Activated B cell treated with CpG ODN at 0.5 μM for 24 hours (primary cell): ENCODE results near the gene SELENOP. TPM values are rescaled to one million over a fixed set of nuclear protein-coding genes. Genes with fewer than 3 reads are reported as not detected.
"Not testable (repeated sequence)": the region's sequence is repeated elsewhere in the genome, so short reads cannot be mapped to it uniquely, and the experiment has no call there.

Experiments used
- ATAC-seq: fragments of 200-7000 bp; cut with Tn5 transposase; one replicate; pipeline ENCODE4 v1.10.0; 2021; ENCODE audit warnings: low read depth, mild to moderate bottlenecking, moderate library complexity
- CTCF ChIA-PET: fragments of 350-600 bp; sonication (Branson Sonifier 250); formaldehyde crosslinking; loops from one replicate; lab custom pipeline; 2021; ENCODE audit warnings: antibody characterized with exemption; lab: Charles Lee
- POLR2A ChIA-PET: fragments of 350-600 bp; sonication (Branson Sonifier 250); formaldehyde crosslinking; loops from one replicate; lab custom pipeline; 2021; ENCODE audit warnings: antibody characterized with exemption; lab: Charles Lee
- DNase-seq: peaks from one replicate; pipeline ENCODE4 v3.0.0; 2022
- H3K27ac Mint-ChIP-seq: one replicate; pipeline ENCODE4 v1.8.0; 2020; ENCODE audit warnings: mixed read lengths
- H3K27me3 Mint-ChIP-seq: one replicate; pipeline ENCODE4 v1.8.0; 2021; ENCODE audit warnings: mixed read lengths
- H3K36me3 Mint-ChIP-seq: one replicate; pipeline ENCODE4 v1.8.0; 2021; ENCODE audit warnings: low read depth, mixed read lengths
- H3K4me1 Mint-ChIP-seq: one replicate; pipeline ENCODE4 v1.8.0; 2021; ENCODE audit warnings: mixed read lengths
- H3K4me3 Mint-ChIP-seq: one replicate; pipeline ENCODE4 v1.8.0; 2020; ENCODE audit warnings: mild to moderate bottlenecking, mixed read lengths
- H3K9me3 Mint-ChIP-seq: one replicate; pipeline ENCODE4 v1.8.0; 2020; ENCODE audit warnings: mixed read lengths
- intact Hi-C: fragments of 100-400 bp; cut with micrococcal nuclease; formaldehyde crosslinking; loops from one replicate; pipeline ENCODE4 v1.15.1; 2024
- total RNA-seq: library from RNA; stranded (reverse); gene quantifications from 2 replicates; pipeline ENCODE4 v1.2.3, GENCODE V29; 2022
- TF ChIP-seq, protein P1 (sequence below): fragments of 200-600 bp; IDR thresholded peaks from one replicate; pipeline ENCODE4 v1.8.0; 2022; ENCODE audit warnings: antibody characterized with exemption, mild to moderate bottlenecking

Gene SELENOP
- total RNA-seq, 1 donor from 2014 or later, result not detected

- TF ChIP-seq, protein P1, sequence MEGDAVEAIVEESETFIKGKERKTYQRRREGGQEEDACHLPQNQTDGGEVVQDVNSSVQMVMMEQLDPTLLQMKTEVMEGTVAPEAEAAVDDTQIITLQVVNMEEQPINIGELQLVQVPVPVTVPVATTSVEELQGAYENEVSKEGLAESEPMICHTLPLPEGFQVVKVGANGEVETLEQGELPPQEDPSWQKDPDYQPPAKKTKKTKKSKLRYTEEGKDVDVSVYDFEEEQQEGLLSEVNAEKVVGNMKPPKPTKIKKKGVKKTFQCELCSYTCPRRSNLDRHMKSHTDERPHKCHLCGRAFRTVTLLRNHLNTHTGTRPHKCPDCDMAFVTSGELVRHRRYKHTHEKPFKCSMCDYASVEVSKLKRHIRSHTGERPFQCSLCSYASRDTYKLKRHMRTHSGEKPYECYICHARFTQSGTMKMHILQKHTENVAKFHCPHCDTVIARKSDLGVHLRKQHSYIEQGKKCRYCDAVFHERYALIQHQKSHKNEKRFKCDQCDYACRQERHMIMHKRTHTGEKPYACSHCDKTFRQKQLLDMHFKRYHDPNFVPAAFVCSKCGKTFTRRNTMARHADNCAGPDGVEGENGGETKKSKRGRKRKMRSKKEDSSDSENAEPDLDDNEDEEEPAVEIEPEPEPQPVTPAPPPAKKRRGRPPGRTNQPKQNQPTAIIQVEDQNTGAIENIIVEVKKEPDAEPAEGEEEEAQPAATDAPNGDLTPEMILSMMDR, result no peak
- Mint-ChIP-seq H3K36me3 (no peaks in the 10 kb centered on the region), H3K4me1 (no peaks in the 10 kb centered on the region), H3K27ac (no peak overlapping the region), H3K4me3 (no peak overlapping the region), H3K27me3 (no peaks in the 10 kb centered on the region), H3K9me3 (no peaks in the 10 kb centered on the region)
- CTCF ChIA-PET, result no interaction called here
- no peak for DNase-seq
- POLR2A ChIA-PET, result no interaction called here
- intact Hi-C loops, result no loop called here
- ATAC-seq, result no peak
Measured at GRCh38 chr5:42825422-42826148, 13.9 kb upstream of the SELENOP start.

DNA sequence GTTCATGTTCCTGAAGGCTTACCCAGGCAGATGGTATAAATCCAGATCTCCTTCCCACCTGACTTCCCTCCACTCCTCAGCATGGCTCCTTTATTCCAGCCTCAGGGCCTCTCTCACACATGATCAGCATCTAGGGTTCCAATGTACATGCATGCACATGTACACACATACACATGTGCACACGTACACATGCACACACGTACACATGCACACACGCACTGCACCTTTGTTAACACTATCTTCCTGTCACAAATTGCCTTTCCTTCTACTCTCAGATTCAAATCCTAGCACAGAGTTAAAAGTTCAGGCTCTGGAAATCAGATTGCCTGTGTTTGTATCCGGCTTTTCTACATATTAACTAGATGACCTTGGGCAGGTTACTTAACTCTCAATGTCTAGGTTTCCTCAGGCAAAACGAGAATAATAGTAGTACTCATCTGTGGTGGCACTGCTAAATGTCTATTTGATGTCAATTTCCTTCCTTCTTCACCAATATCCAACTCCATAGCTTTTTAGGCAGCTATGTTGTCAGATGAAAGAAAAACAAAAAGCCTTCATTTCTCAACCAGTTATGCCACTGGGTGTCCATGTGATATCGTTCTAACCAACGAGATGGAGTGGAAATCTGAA, 12.8 kb upstream of the SELENOP start:
- TF ChIP-seq, protein P1, result no peak
- no peaks in the 10 kb centered on the region for H3K36me3 Mint-ChIP-seq
- CTCF ChIA-PET, result no interaction called here
- no peaks in the 10 kb centered on the region for H3K27me3 Mint-ChIP-seq
- DNase-seq (no peak), ATAC-seq (no peak)
- POLR2A ChIA-PET, result no interaction called here
- H3K27ac Mint-ChIP-seq, result no peak overlapping the region
- no peaks in the 10 kb centered on the region for H3K4me1 Mint-ChIP-seq
- no peaks in the 10 kb centered on the region for H3K9me3 Mint-ChIP-seq
- intact Hi-C loops, result no loop called here
- H3K4me3 Mint-ChIP-seq, result no peak overlapping the region

DNA sequence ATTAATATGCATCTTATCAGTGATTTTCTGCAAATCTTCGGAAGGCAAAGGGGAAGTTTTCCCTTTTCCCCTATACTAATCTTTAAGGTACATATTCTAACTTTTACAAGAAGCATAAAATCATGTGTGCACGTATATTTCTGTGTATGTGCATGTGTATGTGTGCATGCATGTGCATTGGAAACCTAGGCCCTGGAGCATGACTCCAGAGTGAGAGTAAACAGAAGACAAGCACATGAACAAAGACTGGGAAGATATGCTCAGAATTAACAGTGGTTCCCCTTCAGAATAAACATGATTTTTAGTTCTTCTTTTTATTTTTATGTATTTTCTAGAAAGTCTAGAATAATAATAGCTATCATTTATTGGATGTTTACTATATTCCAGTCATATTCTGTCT, 10.9 kb upstream of the SELENOP start:
- ATAC-seq (no peak), DNase-seq (no peak)
- CTCF ChIA-PET, result no interaction called here
- Mint-ChIP-seq H3K9me3 (no peaks in the 10 kb centered on the region), H3K27me3 (no peaks in the 10 kb centered on the region), H3K4me3 (no peak overlapping the region), H3K4me1 (no peaks in the 10 kb centered on the region), H3K36me3 (no peaks in the 10 kb centered on the region), H3K27ac (no peak overlapping the region)
- intact Hi-C loops, result no loop called here
- TF ChIP-seq, protein P1, result no peak
- POLR2A ChIA-PET, result no interaction called here

DNA sequence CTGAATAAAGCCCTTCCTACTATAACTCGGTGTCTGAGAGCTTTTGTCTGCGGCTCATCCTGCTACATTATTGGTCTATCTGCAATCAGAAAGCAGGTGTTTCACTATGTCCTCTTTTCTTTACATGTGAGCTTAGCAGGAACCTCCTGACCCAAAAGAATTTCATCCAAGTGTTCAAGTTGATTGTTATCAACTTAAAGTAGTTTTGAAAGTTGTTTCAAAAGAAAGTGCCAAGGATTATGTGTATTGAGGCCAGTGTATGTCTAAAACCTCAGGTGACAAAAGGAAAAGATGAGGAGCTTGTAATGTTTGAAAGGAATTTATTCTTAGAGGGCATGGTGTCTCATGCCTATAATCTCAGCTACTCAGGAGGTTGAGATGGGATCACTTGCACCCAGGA, 8.1 kb upstream of the SELENOP start:
- Mint-ChIP-seq H3K27me3 (no peaks in the 10 kb centered on the region), H3K4me1 (no peaks in the 10 kb centered on the region), H3K27ac (no peak overlapping the region), H3K4me3 (no peak overlapping the region), H3K36me3 (no peaks in the 10 kb centered on the region), H3K9me3 (no peaks in the 10 kb centered on the region)
- TF ChIP-seq, protein P1, result no peak
- ATAC-seq (no peak), DNase-seq (no peak)
- intact Hi-C loops, result no loop called here
- CTCF ChIA-PET, result no interaction called here
- POLR2A ChIA-PET, result no interaction called here

GRCh38 chr5:42816546-42816945, 4.9 kb upstream of the SELENOP start:
- H3K27ac Mint-ChIP-seq, H3K9me3 Mint-ChIP-seq, H3K36me3 Mint-ChIP-seq, H3K4me3 Mint-ChIP-seq, DNase-seq, H3K27me3 Mint-ChIP-seq, H3K4me1 Mint-ChIP-seq, CTCF ChIA-PET, ATAC-seq, intact Hi-C loops, POLR2A ChIA-PET: not testable (repeated sequence)
